ENCODE measurements around the gene ANO6. TPM values are rescaled to one million over a fixed set of nuclear protein-coding genes. Genes with fewer than 3 reads are reported as not detected.
"Not testable (repeated sequence)": the region's sequence is repeated elsewhere in the genome, so short reads cannot be mapped to it uniquely, and the experiment has no call there.

The ANO6 gene
- polyA plus RNA-seq, 1 donor = 73.3 TPM

- DNase-seq = no peak
These were observed 19.5 kb downstream of the ANO6 start for GRCh38 chr12:45235087-45236025.

GRCh38 chr12:45236383-45236782 lies 20.5 kb downstream of the ANO6 start:
- not testable (repeated sequence) for DNase-seq

- DNase-seq = no peak
These were observed 26.3 kb downstream of the ANO6 start for GRCh38 chr12:45242180-45242579.

GRCh38 chr12:45243963-45244362 lies 28.1 kb downstream of the ANO6 start:
- DNase-seq = no peak

- DNase-seq = no peak
These were observed 28.9 kb downstream of the ANO6 start for GRCh38 chr12:45244561-45245343.

DNA sequence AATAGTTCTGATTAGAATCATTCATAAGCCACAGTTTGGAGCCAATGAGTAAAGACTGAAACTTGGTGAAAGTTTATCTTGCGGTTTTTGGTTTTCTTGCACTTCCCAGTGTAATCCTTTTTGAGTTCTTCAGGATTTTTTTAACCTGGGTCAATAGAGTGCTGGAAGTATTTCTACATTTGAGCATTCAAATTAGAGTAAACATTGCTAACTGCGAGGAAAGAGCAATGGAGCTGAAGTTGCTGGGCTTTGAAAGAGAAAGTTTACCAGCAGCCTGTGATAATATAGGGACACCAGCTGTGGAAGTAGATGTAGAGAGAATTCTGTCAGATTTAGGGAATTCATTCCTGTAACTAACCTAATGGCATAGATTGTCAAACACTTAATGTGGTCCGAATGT lies 30.3 kb downstream of the ANO6 start:
- DNase-seq = no peak

- no peak for DNase-seq
These were observed 31.7 kb downstream of the ANO6 start for GRCh38 chr12:45247589-45247988.

DNA sequence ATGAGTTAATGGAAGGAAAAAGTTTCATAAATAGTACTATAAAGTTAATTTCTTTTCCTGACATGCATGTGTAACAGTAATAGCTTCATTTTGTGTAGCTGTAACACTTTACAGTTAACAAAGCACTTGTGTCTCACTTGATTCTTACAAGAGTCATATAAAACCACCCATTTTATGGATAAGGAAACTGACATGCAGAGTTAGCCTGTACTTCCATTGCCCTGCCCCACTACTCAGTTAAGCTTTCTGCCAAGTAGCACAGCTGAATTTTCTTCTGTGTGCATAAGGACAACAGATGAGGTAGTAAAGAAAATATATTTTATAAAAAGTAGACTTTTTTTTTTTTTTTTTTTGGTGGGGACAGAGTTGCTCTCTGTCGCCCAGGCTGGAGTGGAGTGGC lies 32.2 kb downstream of the ANO6 start:
- no peak for DNase-seq

DNA sequence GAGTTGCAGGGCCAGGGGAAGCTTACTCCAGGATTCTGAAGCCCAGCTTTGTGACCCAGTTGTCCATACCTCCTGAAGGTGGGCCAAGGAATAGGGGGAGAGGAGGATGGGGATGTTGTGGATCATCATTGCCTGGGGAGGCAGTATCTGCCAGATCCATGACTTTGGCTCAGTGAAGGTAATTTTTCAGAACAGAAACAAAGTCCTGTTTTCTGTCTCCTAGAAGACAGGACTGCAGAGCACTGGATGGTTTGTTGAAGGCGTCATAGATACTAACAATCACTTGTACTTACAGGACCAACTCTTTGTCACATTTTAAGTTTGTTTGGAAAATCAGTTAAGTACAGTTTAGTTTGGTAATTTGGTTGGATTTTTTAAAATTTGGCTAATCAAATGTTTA lies 38.4 kb downstream of the ANO6 start:
- no peak for DNase-seq

- DNase-seq = no peak
These were observed 40.8 kb downstream of the ANO6 start for GRCh38 chr12:45256721-45257120.

DNA sequence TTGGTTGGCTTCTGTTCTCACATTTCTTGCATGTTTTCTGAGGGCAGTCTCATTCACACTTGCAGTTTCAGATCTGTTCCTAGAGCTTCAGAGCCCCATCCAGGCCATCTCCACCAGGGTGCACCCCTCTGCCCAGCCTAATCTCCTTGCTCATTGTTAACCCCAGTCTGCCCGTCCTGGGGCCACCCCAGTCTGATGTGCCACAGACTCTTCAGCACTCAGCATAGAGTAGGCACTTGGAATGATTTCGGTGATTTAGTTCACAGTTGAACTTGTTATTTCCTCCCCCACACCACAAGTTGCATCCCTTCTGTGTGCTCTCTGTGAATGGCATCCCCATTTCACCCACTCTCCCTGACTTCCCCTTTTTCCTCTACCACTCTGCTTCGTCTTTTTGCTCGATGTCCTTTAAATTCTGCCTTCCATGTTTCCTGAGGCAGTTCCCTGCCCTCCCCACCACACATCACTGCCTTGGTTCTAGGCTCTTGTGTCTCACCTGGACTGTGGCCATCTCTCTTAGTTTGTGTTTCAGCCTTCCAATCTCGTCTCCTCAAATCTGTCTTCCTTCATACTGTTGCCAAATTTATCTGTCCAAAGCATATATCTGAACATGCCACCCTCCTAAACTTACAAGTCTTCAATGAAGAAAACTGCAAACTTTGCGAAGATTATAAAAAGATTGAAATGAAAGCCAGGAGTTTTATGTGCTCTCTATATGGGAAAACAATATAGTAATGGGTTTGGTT lies 41.5 kb downstream of the ANO6 start:
- DNase-seq = no peak

DNA sequence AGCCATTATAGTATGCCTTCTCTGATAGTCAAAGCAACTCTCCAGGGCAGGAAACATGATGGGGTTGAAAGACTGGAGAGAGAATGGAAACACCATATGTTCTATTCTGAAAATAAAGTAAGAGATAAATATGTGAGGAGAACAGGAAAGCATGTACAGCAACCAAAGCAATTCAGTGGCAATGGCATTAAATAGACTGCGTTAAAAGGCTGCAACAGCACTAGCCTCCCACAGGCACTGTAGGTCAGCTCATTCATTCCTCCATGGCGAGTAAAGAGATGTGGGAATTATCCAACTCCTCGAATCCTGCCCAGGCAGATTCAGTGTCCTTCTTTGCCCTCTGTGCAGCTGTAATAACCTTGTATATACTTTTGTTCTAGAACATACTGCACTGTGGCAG lies 43.8 kb downstream of the ANO6 start:
- DNase-seq = no peak

DNA sequence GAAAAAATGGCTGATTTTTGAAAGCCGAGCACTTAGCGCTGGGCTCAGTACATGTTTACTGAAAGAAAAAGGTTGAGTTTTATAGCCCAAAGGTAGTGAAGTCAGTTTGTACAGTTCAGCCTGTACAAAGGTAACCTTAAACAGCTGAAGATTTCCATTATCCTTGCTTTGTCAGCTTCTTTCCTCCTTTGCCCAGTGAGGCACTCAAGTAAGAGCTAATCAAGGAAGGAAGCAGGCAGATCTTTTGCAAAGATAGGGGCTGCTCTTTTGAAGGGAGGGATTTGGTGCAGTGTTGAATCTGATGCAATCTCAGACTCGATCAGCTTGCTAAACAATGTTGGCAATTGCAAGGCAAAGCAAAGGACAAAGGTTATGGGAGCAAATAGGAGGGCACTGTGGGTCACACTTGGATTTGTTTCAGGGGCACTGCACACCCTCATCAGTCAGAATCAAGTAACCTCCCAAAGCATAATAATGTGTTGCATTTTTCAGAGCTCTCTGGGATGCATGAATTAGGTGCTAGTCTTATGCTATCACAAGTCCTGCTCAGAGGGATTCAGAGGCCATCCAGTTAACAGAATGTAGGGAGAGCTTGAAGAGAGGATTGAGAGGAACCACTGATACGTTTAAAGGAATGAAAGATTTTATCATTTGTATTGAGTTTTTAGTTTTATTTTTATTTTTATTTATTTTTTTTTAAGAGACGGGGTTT lies 44.4 kb downstream of the ANO6 start:
- DNase-seq = no peak

- no peak for DNase-seq
These were observed 45.0 kb downstream of the ANO6 start for GRCh38 chr12:45260854-45261253.

GRCh38 chr12:45262185-45262584 lies 46.3 kb downstream of the ANO6 start:
- DNase-seq = not testable (repeated sequence)

DNA sequence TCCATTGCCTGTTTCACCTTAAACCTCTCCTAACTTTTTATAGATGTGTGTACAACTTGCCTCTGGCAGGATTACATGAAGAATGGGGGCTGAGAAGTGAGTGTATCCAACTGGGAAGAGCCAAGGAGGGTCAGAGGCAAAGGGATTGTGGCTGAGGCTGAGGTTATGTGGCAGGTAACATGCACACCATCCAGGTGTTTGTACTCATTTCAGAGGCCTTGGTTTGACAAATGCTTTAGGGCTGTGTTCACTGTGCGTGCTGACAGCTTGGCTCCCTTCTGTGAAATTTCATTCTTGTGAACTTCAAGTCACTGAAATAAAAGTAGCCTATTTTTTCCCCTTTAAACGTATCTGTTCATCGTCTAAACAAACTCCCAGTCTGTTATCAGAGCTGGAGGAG lies 47.7 kb downstream of the ANO6 start:
- no peak for DNase-seq

DNA sequence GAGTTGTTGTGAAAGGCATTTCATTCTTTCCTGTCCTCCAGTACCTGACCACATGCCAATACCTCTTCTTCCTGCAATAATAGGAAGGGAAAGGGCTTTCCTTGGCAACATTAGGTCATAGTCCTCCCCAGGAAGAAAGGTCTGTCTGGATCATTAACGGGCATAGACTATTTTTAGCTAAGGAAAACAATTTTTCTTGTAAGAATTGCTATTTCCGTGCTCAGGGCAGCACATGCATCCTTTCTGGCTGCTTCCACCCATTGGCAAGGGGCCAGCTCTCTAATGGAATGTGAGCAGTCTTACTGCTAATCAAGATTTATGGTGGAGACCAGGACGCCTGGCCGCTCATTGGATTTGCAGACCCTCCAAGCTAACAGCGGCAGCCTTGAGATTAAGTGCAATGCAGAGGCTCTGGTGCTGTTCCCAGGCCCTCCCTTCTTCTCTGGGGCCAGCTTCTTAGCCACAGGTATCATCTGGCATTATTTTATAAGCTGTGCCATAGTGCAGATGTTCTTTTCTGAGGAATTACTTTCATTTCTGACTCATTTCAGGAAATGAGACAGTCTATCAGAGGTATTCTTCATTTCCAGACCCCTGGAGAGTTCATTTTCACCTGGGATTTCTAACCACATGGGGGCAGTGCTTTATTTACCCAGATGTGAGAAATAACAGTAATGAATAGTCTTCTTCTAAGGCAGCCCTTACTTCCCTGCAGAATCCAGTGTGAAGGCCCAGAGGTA lies 52.9 kb downstream of the ANO6 start:
- peak; percentile 92 for DNase-seq

GRCh38 chr12:45269412-45269751 lies 53.5 kb downstream of the ANO6 start:
- no peak for DNase-seq

DNA sequence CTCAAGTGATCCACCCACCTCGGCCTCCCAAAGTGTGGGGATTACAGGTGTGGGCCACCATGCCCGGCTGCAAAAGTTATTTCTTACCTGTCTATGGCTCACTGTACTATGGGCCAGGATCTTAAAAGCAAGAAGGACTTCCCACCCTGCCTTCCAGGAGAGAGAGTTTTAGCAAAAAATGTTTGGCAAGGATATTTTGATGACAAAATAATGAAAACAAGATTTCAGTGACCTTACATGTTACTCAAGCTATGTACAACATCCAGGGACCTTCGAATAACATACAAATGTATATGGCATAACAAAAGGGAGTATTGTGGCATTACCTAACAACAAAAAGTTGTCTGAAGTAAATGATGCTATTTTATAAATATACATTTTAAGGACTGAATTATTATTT lies 55.1 kb downstream of the ANO6 start:
- DNase-seq = no peak

- no peak for DNase-seq
These were observed 57.9 kb downstream of the ANO6 start for GRCh38 chr12:45273717-45274271.
